Suprapubic skin (tissue), 3 donors: ENCODE measurements around the gene GSTM1.

Experiments
- POLR2AphosphoS5 ChIP-seq, 3 donors: sonication (generic); formaldehyde crosslinking; IDR thresholded peaks; one replicate each; pipeline ENCODE4 v1.6.1; 2017; ENCODE audit warnings: antibody characterized with exemption in 3 of 3
- TF ChIP-seq, protein P1 (sequence below), 2 donors: fragments of 200-600 bp in 1 of 2; fragments of 450-650 bp in 1 of 2; sonication (generic) in 1 of 2; IDR thresholded peaks; one replicate each; pipeline ENCODE4 v1.5.1; 2016 to 2019; ENCODE audit warnings: antibody characterized with exemption in 2 of 2, mild to moderate bottlenecking in 1 of 2, moderate library complexity in 1 of 2

DNA sequence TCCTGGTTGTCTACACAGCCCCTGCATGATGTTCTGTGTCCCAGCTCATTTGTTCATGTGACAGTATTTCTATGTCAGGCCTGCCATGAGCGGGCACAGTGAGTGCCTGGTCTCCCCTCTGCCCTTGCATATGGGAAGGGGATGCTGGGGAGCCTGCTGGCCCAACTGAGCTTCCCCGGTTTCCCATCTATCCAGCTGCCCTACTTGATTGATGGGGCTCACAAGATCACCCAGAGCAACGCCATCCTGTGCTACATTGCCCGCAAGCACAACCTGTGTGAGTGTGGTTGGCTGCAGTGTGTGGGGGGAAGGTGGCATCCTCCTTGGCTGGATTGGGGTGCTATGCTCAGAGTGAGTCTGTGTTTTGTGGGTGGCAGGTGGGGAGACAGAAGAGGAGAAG, 30.2 kb upstream of the GSTM1 start:
- TF ChIP-seq, protein P1, sequence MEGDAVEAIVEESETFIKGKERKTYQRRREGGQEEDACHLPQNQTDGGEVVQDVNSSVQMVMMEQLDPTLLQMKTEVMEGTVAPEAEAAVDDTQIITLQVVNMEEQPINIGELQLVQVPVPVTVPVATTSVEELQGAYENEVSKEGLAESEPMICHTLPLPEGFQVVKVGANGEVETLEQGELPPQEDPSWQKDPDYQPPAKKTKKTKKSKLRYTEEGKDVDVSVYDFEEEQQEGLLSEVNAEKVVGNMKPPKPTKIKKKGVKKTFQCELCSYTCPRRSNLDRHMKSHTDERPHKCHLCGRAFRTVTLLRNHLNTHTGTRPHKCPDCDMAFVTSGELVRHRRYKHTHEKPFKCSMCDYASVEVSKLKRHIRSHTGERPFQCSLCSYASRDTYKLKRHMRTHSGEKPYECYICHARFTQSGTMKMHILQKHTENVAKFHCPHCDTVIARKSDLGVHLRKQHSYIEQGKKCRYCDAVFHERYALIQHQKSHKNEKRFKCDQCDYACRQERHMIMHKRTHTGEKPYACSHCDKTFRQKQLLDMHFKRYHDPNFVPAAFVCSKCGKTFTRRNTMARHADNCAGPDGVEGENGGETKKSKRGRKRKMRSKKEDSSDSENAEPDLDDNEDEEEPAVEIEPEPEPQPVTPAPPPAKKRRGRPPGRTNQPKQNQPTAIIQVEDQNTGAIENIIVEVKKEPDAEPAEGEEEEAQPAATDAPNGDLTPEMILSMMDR (IDR thresholded peaks at IDR 0.05), result no peak
- TF ChIP-seq POLR2AphosphoS5 (IDR thresholded peaks at IDR 0.05), result no peak
